ENCODE measurements around the gene COL8A1.
"Not testable (repeated sequence)": the region's sequence is repeated elsewhere in the genome, so short reads cannot be mapped to it uniquely, and the experiment has no call there.

Gene COL8A1

GRCh38 chr3:99638167-99638948, at the start of gene COL8A1:
TSS of gene COL8A1 (plus strand) at chr3:99638594. CDS start at chr3:99790683, 152,089 bp downstream.
- DNase-seq = no peak

DNA sequence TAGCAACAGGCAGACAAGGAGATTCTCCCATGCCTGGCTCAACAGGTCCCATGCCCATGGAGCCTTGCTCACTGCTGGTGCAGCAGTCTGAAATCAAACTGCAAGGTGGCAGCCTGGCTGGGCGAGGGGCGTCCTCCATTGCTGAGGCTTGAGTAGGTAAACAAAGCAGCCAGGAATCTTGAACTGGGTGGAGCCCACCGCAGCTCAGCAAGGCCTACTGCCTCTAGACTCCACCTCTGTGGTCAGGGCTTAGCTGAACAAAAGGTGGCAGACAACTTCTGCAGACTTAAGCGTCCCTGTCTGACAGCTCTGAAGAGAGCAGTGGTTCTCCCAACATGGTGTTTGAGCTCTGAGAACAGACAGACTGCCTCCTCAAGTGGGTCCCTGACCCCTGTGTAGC, 49.2 kb upstream of the COL8A1 start:
- not testable (repeated sequence) for DNase-seq

DNA sequence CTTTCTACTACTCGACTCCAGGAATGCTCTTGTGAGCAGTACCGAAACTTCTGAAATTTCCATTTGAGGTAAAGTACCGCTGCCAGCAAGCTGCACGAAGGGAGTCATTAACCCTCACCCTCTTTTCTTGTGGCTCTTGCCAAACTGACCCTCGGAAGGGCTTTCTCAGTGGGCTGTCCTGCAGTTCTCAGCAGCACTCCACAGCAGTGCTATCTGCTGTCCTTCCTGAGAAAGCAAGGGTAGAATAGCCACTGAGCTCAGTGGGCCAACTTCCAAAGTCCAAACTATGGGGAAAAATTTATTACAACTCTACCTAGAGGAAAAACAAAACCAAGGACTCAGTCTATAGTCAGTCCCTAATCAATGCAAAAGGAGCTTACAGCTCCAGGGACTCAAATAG, 38.5 kb upstream of the COL8A1 start:
- no peak for DNase-seq

- no peak for DNase-seq
Measured at GRCh38 chr3:99601515-99601914, 36.9 kb upstream of the COL8A1 start.

DNA sequence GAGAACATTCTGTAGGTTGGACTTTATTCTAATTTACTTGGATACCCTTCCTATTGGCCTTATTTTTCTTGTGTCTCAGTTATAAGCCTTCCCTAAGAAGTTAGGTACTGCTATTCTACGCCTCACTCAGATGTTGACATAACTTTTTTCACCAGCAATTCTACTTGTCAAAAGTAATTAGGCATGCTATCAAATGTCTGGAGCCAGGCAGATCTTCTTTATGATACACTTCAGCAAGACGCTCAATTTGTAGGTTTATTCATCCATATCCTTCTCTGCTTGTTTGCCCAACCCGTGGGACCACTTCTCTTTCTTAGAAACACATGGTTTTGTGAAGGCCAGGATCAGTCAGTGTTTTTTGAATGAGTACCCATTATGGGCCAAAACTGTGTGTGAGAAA, 36.2 kb upstream of the COL8A1 start:
- DNase-seq = no peak

DNA sequence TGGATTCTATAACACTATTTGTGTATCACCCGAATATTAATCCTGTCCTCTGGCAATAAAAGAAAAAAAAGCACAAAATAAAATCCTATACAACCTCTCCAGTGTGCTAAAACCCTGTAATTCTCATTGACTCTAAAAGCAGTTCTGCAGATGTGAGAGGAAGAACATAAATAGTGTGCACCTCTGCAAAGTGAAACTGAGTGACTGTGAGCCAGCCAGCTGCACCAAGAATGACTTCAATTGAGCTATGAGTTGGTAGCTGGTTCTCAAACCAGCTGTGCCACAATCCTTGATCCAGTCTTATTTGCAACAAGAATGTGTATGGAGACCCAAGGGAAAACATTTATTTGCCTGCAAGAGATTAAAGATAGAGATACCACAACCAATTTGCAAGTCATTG, 31.2 kb upstream of the COL8A1 start:
- no peak for DNase-seq

DNA sequence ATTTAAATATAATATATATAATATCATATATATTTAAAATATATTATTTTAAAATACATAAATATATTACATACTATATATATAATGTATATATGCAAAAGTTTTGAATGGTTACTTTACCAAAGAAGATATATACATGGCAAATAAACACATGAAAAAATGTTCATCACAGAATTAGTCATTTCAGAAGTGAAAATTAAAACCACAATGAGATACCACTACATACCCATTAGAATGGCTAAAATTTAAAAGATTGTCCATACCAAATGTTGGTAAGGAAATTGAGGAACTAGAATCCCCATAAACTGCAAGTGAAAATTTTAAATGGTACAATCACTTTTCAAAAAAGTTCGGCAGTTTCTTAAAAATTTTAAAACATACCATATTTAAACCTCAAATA, 23.6 kb upstream of the COL8A1 start:
- DNase-seq = no peak

GRCh38 chr3:99620077-99620767, 18.2 kb upstream of the COL8A1 start:
- DNase-seq = no peak

DNA sequence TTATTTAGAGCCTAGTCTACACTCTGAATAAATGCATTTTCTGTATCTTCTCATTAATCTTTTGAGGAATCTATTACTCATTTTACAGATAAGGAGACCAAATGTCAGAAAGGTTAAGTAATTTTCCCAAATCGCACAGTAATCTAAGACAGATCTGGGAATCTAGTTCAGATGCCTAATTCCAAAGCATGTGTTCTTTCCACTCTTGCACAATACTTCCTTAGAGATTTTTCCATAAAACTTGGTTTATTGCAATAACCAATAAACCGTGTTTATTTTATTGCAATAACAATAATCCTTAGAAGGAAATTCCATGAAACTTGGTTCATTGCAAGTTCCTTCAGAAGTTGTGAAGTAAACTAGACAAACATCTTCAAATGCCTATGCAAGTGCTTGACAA, 17.4 kb upstream of the COL8A1 start:
- DNase-seq = no peak

- no peak for DNase-seq
Measured at GRCh38 chr3:99624496-99625236, 13.7 kb upstream of the COL8A1 start.

GRCh38 chr3:99625237-99625622, 13.2 kb upstream of the COL8A1 start:
- DNase-seq = no peak

DNA sequence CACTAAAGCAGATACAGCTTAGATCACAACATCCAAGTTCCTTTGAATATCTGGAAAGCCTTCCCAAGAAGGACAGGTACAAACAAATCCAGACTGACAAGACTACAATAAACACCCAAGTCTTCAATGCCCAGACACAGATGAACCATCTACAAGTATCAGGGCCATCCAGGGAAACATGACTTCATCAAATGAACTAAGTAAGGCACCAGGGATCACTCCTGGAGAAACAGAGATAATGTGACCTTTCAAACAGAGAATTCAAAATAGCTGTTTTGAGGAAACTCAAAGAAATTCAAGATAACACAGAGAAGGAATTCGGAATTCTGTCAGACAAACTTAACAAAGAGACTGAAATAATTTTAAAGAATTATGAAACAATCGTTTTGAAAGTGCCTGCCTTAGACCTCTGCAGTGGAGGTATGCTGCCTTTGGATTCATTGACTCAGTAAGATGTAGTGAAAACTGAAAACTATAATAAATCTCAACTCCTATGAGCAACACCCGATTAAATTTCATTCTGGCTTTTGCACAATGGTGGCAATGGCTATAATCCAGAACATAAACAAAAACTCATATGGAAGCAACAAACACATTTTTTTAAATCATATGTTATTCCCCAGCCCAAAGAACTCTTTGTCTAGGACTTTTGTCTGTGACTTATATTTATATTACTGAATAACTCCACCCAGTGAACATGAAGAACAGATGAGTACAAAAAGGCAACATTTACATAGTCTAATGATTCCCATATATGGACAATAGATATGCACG, 12.6 kb upstream of the COL8A1 start:
- no peak for DNase-seq

DNA sequence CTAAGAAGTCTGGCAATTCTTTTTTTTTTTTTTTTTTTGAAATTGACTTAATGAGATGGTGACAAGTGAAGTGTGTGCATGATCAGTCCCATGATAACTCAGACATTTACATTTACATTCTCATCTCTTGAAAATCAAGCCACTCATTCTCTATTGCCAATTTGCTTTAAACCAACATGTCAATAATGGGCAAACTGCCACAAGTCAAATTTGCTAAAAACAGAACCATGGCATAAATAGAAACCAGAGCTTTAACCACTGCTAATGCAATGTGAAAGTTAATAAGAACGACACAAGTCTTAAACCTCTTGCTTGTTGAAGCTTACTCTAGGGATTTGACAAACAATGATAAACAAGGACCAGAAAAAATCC, 12.0 kb upstream of the COL8A1 start:
- no peak for DNase-seq

DNA sequence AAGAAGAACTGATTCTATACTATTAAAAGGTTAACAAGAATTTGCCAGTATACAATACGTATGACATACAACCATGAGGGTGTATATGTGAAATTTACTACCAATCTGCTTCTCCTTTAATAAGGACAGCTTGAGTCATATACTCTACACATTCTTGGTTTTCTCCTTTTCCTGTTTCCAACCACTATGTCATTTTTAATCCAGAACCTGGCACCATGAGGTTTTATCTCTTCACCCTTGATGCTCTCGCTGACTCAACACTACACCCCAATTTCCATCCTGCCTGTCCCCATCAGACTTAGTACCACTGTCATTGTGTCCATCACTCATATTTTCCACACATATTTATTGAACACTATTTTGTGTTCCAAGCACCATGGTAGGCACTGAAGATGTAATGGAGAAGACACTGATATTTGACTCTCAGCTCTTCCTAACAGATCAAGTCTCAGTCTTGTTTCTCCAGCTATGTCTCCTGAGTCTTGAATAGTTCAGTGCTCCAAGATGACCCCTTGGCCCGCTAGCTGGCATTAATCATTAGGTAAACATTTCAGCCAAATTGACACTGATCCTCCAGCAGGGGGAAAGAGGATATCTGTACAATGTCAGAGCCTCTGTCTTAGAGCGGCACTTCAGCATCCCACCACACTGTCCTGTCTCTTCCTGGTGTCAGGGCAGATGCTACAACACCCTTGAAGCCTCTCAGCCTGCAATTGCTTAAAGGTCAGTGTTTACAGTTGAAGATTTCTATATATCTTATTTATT, 11.2 kb upstream of the COL8A1 start:
- DNase-seq = no peak

DNA sequence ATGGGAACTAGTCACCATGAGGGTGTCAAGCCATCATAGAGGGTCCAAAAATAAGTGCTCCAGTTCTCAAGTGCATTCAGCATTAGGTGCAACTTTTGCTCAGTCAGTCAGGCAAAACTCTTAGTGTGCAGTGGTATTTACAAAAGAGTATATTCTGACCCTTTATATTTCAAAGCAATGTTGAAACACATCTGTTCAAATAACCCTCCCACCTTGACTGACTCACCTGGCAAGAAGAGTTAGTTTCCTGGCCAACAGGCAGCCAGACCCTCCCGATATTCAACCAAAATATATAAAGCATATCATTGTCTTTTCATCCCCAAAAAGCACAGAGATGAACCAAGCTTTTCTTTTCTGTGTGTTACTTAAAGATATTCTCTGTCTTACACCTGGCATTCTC, 7.6 kb upstream of the COL8A1 start:
- no peak for DNase-seq

GRCh38 chr3:99633887-99634558, 4.4 kb upstream of the COL8A1 start:
- no peak for DNase-seq

- DNase-seq = no peak
Measured at GRCh38 chr3:99634881-99635280, 3.5 kb upstream of the COL8A1 start.

DNA sequence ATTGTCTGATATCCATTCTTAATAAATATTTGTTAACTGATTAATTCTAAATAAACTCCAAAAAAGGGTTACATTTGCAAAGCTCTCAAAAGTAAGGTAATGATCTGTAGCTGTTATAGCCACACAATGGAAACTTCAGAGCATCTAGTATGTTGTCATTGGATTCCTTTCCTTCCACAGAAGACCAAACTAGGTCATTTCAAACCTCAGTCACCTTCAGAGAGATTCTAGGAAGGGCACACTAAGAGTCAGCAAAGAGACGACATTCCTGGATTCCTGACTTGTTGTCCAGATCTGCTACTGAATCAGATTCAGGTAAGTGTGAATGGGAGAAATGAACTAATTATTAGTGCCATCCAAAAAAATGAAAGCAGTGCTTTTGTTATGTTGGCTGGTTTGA, 3.0 kb upstream of the COL8A1 start:
- DNase-seq = no peak

- DNase-seq = no peak
Measured at GRCh38 chr3:99637016-99637367, 1.4 kb upstream of the COL8A1 start.

DNA sequence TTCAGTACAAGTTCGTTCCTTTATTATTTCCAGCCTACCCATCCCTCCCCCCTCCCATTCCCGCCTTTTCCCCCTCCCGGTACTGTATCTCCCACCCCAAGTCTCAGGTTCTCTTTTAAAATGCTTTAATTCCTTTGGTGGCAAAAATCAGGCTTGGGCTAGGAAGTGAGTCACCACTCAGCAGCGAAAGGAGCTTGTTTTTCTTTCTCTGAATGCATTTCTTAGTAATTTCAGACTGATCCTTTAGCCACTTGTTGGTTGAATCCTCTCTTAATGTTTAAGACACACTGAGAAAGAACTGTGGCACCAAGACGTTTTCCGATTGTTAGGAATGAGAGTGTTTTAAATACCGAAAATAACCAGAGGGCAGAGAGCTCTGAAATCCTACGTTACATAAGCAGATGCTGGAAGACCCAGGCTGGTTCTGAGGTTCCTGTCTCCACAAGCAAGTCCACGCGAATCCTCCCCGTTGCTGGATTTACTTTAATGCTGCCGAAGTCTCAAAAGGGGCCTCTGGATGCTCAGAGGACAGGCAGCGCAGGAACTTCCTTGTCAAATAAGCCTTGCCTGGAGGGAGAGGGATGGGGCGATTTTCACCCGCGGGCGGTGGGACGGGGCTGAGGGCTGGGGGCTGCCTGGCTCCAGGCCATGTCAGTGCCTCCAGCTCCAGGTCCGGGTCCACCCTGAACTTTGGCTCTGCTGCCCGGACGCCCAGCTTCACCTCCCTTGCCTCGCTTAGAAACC, 854 bp upstream of the COL8A1 start:
- DNase-seq = no peak

GRCh38 chr3:99639579-99639978, 1.2 kb downstream of the COL8A1 start:
- DNase-seq = no peak
